Neural cell (in vitro differentiated cells): ENCODE measurements around the gene OTUB1.

ENCODE experiments used
- EP300 ChIP-seq: fragments of 450-650 bp; conservative IDR thresholded peaks from 2 replicates; pipeline ENCODE4 v1.6.1; 2014; ENCODE audit warnings: antibody characterized with exemption, mild to moderate bottlenecking, moderate library complexity; ENCODE audit not compliant: poor library complexity, severe bottlenecking
- EZH2 ChIP-seq: fragments of 200-600, 300-800 bp; shearing (Covaris generic), sonication (generic); IDR thresholded peaks from 2 replicates; pipeline ENCODE4 v1.6.1; 2014; ENCODE audit warnings: antibody characterized with exemption, low read length, borderline replicate concordance, mild to moderate bottlenecking; ENCODE audit not compliant: insufficient read depth, poor library complexity, severe bottlenecking
- MXI1 ChIP-seq: fragments of 450-650 bp; conservative IDR thresholded peaks from 2 replicates; pipeline ENCODE4 v1.6.1; 2014; ENCODE audit warnings: antibody characterized with exemption, mild to moderate bottlenecking; ENCODE audit not compliant: poor library complexity, severe bottlenecking
- POLR2AphosphoS5 ChIP-seq: IDR thresholded peaks from 2 replicates; pipeline ENCODE4 v1.6.1; 2012
- RAD21 ChIP-seq: fragments of 450-650 bp; conservative IDR thresholded peaks from 2 replicates; pipeline ENCODE4 v1.6.1; 2014; ENCODE audit warnings: antibody characterized with exemption, mild to moderate bottlenecking, moderate library complexity
- SMC3 ChIP-seq: fragments of 450-650 bp; conservative IDR thresholded peaks from 2 replicates; pipeline ENCODE4 v1.6.1; 2014; ENCODE audit warnings: antibody characterized with exemption, mild to moderate bottlenecking, moderate library complexity; ENCODE audit not compliant: poor library complexity
- TAF1 ChIP-seq: IDR thresholded peaks from 2 replicates; pipeline ENCODE4 v1.6.1; 2012; ENCODE audit warnings: low read depth
- TF ChIP-seq, protein P1 (sequence below): fragments of 450-650 bp; IDR thresholded peaks from 2 replicates; pipeline ENCODE4 v1.5.1; 2014; ENCODE audit warnings: antibody characterized with exemption, mild to moderate bottlenecking, moderate library complexity; ENCODE audit not compliant: poor library complexity, severe bottlenecking

DNA sequence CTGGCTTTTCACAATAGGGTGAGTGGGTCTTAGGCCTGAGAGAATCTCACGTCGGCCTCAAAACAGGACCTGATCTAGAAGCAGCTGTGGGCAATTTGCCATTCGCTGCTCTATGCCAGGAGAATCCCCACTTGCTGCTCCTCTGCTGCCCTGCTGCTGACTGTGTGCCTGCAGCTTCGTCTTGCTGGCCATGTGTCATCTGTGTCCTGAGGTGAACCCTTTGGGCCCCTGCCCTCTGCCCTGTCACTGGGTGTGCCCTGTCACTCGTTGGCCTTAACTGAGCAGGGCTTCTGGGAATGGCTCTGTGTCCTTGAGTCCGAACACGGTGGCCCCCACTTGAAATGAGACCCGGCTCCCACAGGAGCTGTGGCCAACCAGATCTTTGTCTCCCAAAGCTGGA lies 41.3 kb upstream of the OTUB1 start:
- TF ChIP-seq, protein P1, sequence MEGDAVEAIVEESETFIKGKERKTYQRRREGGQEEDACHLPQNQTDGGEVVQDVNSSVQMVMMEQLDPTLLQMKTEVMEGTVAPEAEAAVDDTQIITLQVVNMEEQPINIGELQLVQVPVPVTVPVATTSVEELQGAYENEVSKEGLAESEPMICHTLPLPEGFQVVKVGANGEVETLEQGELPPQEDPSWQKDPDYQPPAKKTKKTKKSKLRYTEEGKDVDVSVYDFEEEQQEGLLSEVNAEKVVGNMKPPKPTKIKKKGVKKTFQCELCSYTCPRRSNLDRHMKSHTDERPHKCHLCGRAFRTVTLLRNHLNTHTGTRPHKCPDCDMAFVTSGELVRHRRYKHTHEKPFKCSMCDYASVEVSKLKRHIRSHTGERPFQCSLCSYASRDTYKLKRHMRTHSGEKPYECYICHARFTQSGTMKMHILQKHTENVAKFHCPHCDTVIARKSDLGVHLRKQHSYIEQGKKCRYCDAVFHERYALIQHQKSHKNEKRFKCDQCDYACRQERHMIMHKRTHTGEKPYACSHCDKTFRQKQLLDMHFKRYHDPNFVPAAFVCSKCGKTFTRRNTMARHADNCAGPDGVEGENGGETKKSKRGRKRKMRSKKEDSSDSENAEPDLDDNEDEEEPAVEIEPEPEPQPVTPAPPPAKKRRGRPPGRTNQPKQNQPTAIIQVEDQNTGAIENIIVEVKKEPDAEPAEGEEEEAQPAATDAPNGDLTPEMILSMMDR = no peak
- TF ChIP-seq EZH2 (no peak), TAF1 (no peak), POLR2AphosphoS5 (no peak), MXI1 (no peak), SMC3 (no peak), RAD21 (no peak), EP300 (no peak)
